K562 (cell line): ENCODE measurements around the gene METRN. TPM values are rescaled to one million over a fixed set of nuclear protein-coding genes. Genes with fewer than 3 reads are reported as not detected.

Source experiments
- ARHGAP35 ChIP-seq: fragments of 450-650 bp; IDR thresholded peaks from 2 replicates; pipeline ENCODE4 v1.6.1; 2018; ENCODE audit not compliant: partially characterized antibody
- BRF1 ChIP-seq: IDR thresholded peaks from 3 replicates; pipeline ENCODE4 v1.6.1; 2011; ENCODE audit warnings: borderline replicate concordance, mild to moderate bottlenecking; ENCODE audit not compliant: insufficient read length; ENCODE audit errors: extremely low read depth
- C11orf30 ChIP-seq: fragments of 450-650 bp; IDR thresholded peaks from 2 replicates; pipeline ENCODE4 v1.6.1; 2016; ENCODE audit warnings: low read depth, mild to moderate bottlenecking
- CBX8 ChIP-seq: fragments of 200-600 bp; sonication (generic); IDR thresholded peaks from 2 replicates; pipeline ENCODE4 v1.6.1; 2012; ENCODE audit warnings: borderline replicate concordance, mixed run types, low read depth, mild to moderate bottlenecking, moderate library complexity, mixed read lengths, low read length, control low read depth, inconsistent platforms; ENCODE audit not compliant: poor library complexity, severe bottlenecking; ENCODE audit errors: extremely low read depth
- CC2D1A ChIP-seq: fragments of 450-650 bp; IDR thresholded peaks from 2 replicates; pipeline ENCODE4 v1.6.1; 2017; ENCODE audit warnings: mild to moderate bottlenecking
- DIDO1 ChIP-seq: fragments of 450-650 bp; IDR thresholded peaks from 2 replicates; pipeline ENCODE4 v1.6.1; 2016; ENCODE audit warnings: low read depth, missing biosample characterization, missing genetic modification characterization
- DNMT1 ChIP-seq: fragments of 450-650 bp; IDR thresholded peaks from 2 replicates; pipeline ENCODE4 v1.6.1; 2016; ENCODE audit warnings: antibody characterized with exemption, mild to moderate bottlenecking
- E2F6 ChIP-seq, 2 experiments: IDR thresholded peaks; 2 replicates each; pipeline ENCODE4 v1.6.1; 2011; ENCODE audit warnings: borderline replicate concordance in 1 of 2, control low read depth in 1 of 2, low read depth in 1 of 2, low read length in 1 of 2, mild to moderate bottlenecking in 1 of 2, mixed read lengths in 1 of 2, moderate library complexity in 1 of 2; ENCODE audit not compliant: insufficient read depth in 1 of 2, insufficient read length in 1 of 2, poor library complexity in 1 of 2, severe bottlenecking in 1 of 2; ENCODE audit errors: extremely low read depth in 1 of 2
- FOXP1 ChIP-seq: sonication (generic); formaldehyde crosslinking; IDR thresholded peaks from 2 replicates; pipeline ENCODE4 v1.8.0; 2022; ENCODE audit warnings: mild to moderate bottlenecking, missing genetic modification reagents
- ID3 ChIP-seq, 2 experiments: fragments of 250-450 bp in 1 of 2; fragments of 450-650 bp in 1 of 2; sonication (Bioruptor Pico) in 1 of 2; IDR thresholded peaks; 2 replicates each; pipeline versions ENCODE4 v1.6.1 to v1.8.0; 2016 to 2021; ENCODE audit warnings: mild to moderate bottlenecking in 2 of 2, moderate library complexity in 2 of 2, missing compliant biosample characterization in 1 of 2, missing genetic modification characterization in 1 of 2
- IRF2 ChIP-seq: sonication (generic); formaldehyde crosslinking; IDR thresholded peaks from 2 replicates; pipeline ENCODE4 v1.8.1; 2022; ENCODE audit warnings: mild to moderate bottlenecking, missing genetic modification reagents
- JUN ChIP-seq, 2 experiments: sonication (generic) in 1 of 2; formaldehyde crosslinking in 1 of 2; IDR thresholded peaks; 2 replicates each; pipeline versions ENCODE4 v1.6.1 to v1.8.0; 2012 to 2022; ENCODE audit warnings: borderline replicate concordance in 2 of 2, mild to moderate bottlenecking in 2 of 2, improper control_type of control experiment in 1 of 2, low read depth in 1 of 2, low read length in 1 of 2, missing genetic modification reagents in 1 of 2
- MCM2 ChIP-seq: fragments of 450-650 bp; IDR thresholded peaks from 2 replicates; pipeline ENCODE4 v1.6.1; 2017; ENCODE audit warnings: low read depth, mild to moderate bottlenecking
- NBN ChIP-seq: fragments of 450-650 bp; IDR thresholded peaks from 2 replicates; pipeline ENCODE4 v1.6.1; 2016; ENCODE audit warnings: low read depth, mild to moderate bottlenecking
- PHF21A ChIP-seq: fragments of 450-650 bp; IDR thresholded peaks from 2 replicates; pipeline ENCODE4 v1.6.1; 2017; ENCODE audit warnings: low read depth, borderline replicate concordance
- RUNX1 ChIP-seq: sonication (generic); IDR thresholded peaks from 2 replicates; pipeline ENCODE4 v1.6.1; 2016; ENCODE audit warnings: antibody characterized with exemption, low read depth
- SRSF1 ChIP-seq: fragments of 200-400 bp; formaldehyde crosslinking; IDR thresholded peaks from 2 replicates; pipeline ENCODE4 v1.6.1; 2017; ENCODE audit warnings: mild to moderate bottlenecking, low read depth, low read length, moderate library complexity
- SUPT5H ChIP-seq: fragments of 450-650 bp; IDR thresholded peaks from 2 replicates; pipeline ENCODE4 v1.6.1; 2016
- TAF1 ChIP-seq: IDR thresholded peaks from 2 replicates; pipeline ENCODE4 v1.6.1; 2011; ENCODE audit warnings: mild to moderate bottlenecking, low read length, moderate library complexity; ENCODE audit not compliant: insufficient read depth, control insufficient read depth, severe bottlenecking; ENCODE audit errors: extremely low read depth
- TSC22D4 ChIP-seq: fragments of 450-650 bp; IDR thresholded peaks from 2 replicates; pipeline ENCODE4 v1.6.1; 2016; ENCODE audit warnings: missing genetic modification characterization, missing biosample characterization, control low read depth
- ZNF589 ChIP-seq: fragments of 200-800 bp; sonication (Bioruptor generic); IDR thresholded peaks from 2 replicates; pipeline ENCODE4 v1.6.1; 2016; ENCODE audit warnings: low read depth, missing genetic modification characterization, missing compliant biosample characterization
- polyA plus RNA-seq, 8 experiments: library from polyadenylated mRNA; depleted of rRNA in 4 of 8; stranded (reverse) in 5 of 8; unstranded in 3 of 8; fragments of >200 nt; fragmentation: Nextera tagmentation in 2 of 8; fragmentation: Illumina TruSeq in 1 of 8; extraction: Ambion mirVana in 2 of 8; extraction: Trizol in 1 of 8; gene quantifications; 2 replicates each; pipeline versions ENCODE4 v1.2.1 to v1.2.3, GENCODE V29; 2011 to 2014; ENCODE audit warnings: inconsistent platforms in 1 of 8, missing spikeins in 1 of 8
- total RNA-seq, 7 experiments: library from RNA; depleted of rRNA in 6 of 7; stranded (reverse); fragments of >200 nt in 6 of 7; fragmentation: Illumina TruSeq in 2 of 7; extraction: Trizol in 2 of 7; gene quantifications; 2 replicates each; pipeline versions ENCODE4 v1.2.1 to v1.2.3, GENCODE V29; 2011 to 2021; ENCODE audit warnings: low replicate concordance in 1 of 7
- TF ChIP-seq, protein P1 (sequence below): fragments of 450-650 bp; formaldehyde crosslinking; IDR thresholded peaks from 2 replicates; pipeline ENCODE4 v1.4.0; 2020; ENCODE audit warnings: mild to moderate bottlenecking, moderate library complexity
- TF ChIP-seq, protein P2 (sequence below): fragments of 450-650 bp; IDR thresholded peaks from 2 replicates; pipeline ENCODE4 v1.7.0; 2016; ENCODE audit warnings: borderline replicate concordance

METRN gene
- total and polyA plus RNA-seq, 9 of the 15 experiments (the other 6 are each of a cell fraction or from before 2014, with no cell fraction given), result 0.20 to 89.8 (median 15.4) TPM

GRCh38 chr16:695355-696089, 19.4 kb upstream of the METRN start (continued):
- TF ChIP-seq, protein P1, sequence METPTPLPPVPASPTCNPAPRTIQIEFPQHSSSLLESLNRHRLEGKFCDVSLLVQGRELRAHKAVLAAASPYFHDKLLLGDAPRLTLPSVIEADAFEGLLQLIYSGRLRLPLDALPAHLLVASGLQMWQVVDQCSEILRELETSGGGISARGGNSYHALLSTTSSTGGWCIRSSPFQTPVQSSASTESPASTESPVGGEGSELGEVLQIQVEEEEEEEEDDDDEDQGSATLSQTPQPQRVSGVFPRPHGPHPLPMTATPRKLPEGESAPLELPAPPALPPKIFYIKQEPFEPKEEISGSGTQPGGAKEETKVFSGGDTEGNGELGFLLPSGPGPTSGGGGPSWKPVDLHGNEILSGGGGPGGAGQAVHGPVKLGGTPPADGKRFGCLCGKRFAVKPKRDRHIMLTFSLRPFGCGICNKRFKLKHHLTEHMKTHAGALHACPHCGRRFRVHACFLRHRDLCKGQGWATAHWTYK (CRISPR knock-in tag), result peak; percentile 78
- TF ChIP-seq BRF1 (no peak), SUPT5H (peak; percentile 54; the same call in 1 of the 2 replicates), CC2D1A (no peak), DNMT1 (no peak), ZNF589 (no peak), PHF21A (no peak), JUN (IDR thresholded peaks at IDR 0.05; ENCODE audit: borderline replicate concordance, low read depth, low read length) (no peak), JUN (CRISPR knock-in tag; IDR thresholded peaks at IDR 0.05; ENCODE audit: borderline replicate concordance) (peak; percentile 92), C11orf30 (no peak), CBX8 (no peak), IRF2 (CRISPR knock-in tag) (no peak), E2F6 (IDR thresholded peaks at IDR 0.05; ENCODE audit: borderline replicate concordance in 1 of 2, extremely low read depth in 1 of 2, insufficient read depth in 1 of 2, insufficient read length in 1 of 2, low read depth in 1 of 2, low read length in 1 of 2, poor library complexity in 1 of 2, severe bottlenecking in 1 of 2) (peak; percentile 77 to 91), FOXP1 (CRISPR knock-in tag) (peak; percentile 98), DIDO1 (tag) (no peak), ID3 (CRISPR knock-in tag; IDR thresholded peaks at IDR 0.05) (no peak), ID3 (tag; IDR thresholded peaks at IDR 0.05) (peak; percentile 80; the same call in 1 of the 2 replicates), ARHGAP35 (no peak), MCM2 (no peak), RUNX1 (no peak), TAF1 (peak; percentile 24), NBN (no peak), TSC22D4 (tag) (no peak), SRSF1 (no peak)
- TF ChIP-seq, protein P2, sequence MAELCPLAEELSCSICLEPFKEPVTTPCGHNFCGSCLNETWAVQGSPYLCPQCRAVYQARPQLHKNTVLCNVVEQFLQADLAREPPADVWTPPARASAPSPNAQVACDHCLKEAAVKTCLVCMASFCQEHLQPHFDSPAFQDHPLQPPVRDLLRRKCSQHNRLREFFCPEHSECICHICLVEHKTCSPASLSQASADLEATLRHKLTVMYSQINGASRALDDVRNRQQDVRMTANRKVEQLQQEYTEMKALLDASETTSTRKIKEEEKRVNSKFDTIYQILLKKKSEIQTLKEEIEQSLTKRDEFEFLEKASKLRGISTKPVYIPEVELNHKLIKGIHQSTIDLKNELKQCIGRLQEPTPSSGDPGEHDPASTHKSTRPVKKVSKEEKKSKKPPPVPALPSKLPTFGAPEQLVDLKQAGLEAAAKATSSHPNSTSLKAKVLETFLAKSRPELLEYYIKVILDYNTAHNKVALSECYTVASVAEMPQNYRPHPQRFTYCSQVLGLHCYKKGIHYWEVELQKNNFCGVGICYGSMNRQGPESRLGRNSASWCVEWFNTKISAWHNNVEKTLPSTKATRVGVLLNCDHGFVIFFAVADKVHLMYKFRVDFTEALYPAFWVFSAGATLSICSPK, result no peak
